ENCODE data around the gene ITPR2.

The ITPR2 gene

GRCh38 chr12:26373606-26374495, 459.1 kb downstream of the ITPR2 start:
- DNase-seq = no peak

- DNase-seq = no peak
Measured at GRCh38 chr12:26372866-26373265, 460.1 kb downstream of the ITPR2 start.

GRCh38 chr12:26370098-26370497, 462.9 kb downstream of the ITPR2 start:
- no peak for DNase-seq

GRCh38 chr12:26369588-26369987, 463.4 kb downstream of the ITPR2 start:
- no peak for DNase-seq

GRCh38 chr12:26367991-26368730, 464.8 kb downstream of the ITPR2 start:
- no peak for DNase-seq

GRCh38 chr12:26361964-26362363, 471.0 kb downstream of the ITPR2 start:
- DNase-seq = no peak

GRCh38 chr12:26360062-26360461, 472.9 kb downstream of the ITPR2 start:
- DNase-seq = no peak

GRCh38 chr12:26359576-26359975, 473.4 kb downstream of the ITPR2 start:
- no peak for DNase-seq

GRCh38 chr12:26358651-26359050, 474.3 kb downstream of the ITPR2 start:
- DNase-seq = no peak

- no peak for DNase-seq
Measured at GRCh38 chr12:26347300-26347699, 485.7 kb downstream of the ITPR2 start.

- no peak for DNase-seq
Measured at GRCh38 chr12:26346736-26347135, 486.3 kb downstream of the ITPR2 start.

- DNase-seq = no peak
Measured at GRCh38 chr12:26345471-26346003, 487.5 kb downstream of the ITPR2 start.

- no peak for DNase-seq
Measured at GRCh38 chr12:26341491-26341890, 491.5 kb downstream of the ITPR2 start.

GRCh38 chr12:26340649-26341048, 492.3 kb downstream of the ITPR2 start:
- DNase-seq = no peak

GRCh38 chr12:26339976-26340375, 493.0 kb downstream of the ITPR2 start:
- no peak for DNase-seq

GRCh38 chr12:26338586-26339572, 494.1 kb downstream of the ITPR2 start:
- no peak for DNase-seq

GRCh38 chr12:26335651-26336050, 497.3 kb downstream of the ITPR2 start:
- DNase-seq = no peak

- DNase-seq = no peak
Measured at GRCh38 chr12:26334621-26335124, 498.3 kb downstream of the ITPR2 start.

- no peak for DNase-seq
Measured at GRCh38 chr12:26331960-26332359, 501.0 kb downstream of the ITPR2 start.

GRCh38 chr12:26331136-26331535, 501.9 kb downstream of the ITPR2 start:
- DNase-seq = no peak

- no peak for DNase-seq
Measured at GRCh38 chr12:26327975-26328644, 504.9 kb downstream of the ITPR2 start.

- no peak for DNase-seq
Measured at GRCh38 chr12:26323673-26324072, 509.3 kb downstream of the ITPR2 start.

Measured in cerebellar nuclear complex (tissue), 1 donor.